ENCODE results near the gene PMEL. TPM values are rescaled to one million over a fixed set of nuclear protein-coding genes. Genes with fewer than 3 reads are reported as not detected.
"Not testable (repeated sequence)": the region's sequence is repeated elsewhere in the genome, so short reads cannot be mapped to it uniquely, and the experiment has no call there.

The PMEL gene
- total and polyA plus RNA-seq, 7 donors: 0.14 to 0.37 (median 0.22) TPM; not detected in 3

DNA sequence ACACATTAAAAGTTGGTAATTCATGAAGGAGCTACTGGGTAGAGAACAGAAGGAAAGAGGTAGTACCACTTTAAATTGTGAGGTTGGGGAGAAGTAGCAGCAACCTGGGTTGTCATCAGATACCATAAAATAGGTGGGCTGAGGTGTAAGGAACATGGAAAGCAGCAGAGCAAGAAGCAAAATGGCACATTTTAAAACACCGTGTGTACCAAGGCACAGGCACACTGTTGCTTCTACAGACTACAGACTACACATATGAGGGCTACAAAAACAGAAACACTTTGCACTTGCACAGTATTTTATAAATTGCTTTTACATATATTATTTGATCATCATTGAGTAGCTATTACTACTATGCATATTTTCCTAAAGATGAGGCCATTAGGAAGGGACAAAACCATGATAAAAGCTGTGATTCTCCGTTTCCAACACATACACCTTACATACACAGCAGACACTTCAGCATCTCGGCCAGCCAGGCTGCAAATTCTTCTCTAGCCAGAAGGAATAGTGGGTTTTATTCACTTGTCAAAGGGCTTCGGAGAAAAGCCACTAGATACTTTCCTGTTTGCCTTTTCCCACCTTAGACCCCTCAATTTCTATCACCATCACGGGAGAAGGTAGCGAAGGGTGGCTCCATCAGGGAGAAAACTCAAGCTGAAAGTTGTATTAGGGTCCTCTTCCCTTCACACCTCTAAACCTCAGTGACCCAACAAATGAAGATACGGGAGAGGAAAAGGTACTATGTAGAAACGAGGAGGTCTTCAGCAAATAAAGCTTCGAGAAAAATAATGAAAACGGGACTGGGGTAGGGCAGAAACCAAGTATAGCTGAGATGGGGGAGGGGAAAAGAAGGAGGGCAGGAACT is 39.7 kb downstream of the PMEL start:
- Histone ChIP-seq H3K9me3 (no peaks in the 10 kb centered on the region), H3K36me3 (ENCODE audit: insufficient read depth in 1 of 2, low read depth in 1 of 2) (peaks cover 0 to 24% of the 10 kb centered on the region in 2 donors), H3K27ac (peak overlapping the region; percentile 93), H3K4me1 (peaks cover 11% of the 10 kb centered on the region), H3K4me3 (peak overlapping the region; percentile 84), H3K27me3 (ENCODE audit: insufficient read depth in 3 of 3, low read length in 2 of 3) (no peaks in the 10 kb centered on the region)
- ATAC-seq (peak in 1 of 4 donors; percentile 21), DNase-seq (no peak)
- TF ChIP-seq, protein P1, sequence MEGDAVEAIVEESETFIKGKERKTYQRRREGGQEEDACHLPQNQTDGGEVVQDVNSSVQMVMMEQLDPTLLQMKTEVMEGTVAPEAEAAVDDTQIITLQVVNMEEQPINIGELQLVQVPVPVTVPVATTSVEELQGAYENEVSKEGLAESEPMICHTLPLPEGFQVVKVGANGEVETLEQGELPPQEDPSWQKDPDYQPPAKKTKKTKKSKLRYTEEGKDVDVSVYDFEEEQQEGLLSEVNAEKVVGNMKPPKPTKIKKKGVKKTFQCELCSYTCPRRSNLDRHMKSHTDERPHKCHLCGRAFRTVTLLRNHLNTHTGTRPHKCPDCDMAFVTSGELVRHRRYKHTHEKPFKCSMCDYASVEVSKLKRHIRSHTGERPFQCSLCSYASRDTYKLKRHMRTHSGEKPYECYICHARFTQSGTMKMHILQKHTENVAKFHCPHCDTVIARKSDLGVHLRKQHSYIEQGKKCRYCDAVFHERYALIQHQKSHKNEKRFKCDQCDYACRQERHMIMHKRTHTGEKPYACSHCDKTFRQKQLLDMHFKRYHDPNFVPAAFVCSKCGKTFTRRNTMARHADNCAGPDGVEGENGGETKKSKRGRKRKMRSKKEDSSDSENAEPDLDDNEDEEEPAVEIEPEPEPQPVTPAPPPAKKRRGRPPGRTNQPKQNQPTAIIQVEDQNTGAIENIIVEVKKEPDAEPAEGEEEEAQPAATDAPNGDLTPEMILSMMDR (IDR thresholded peaks at IDR 0.05): no peak
- WGBS, 3 donors: 11 to 13% (median 11%) methylated on average over 10 of the region's 10 CpGs
- intact Hi-C loops (cut with DNase I): loop anchor here (2.0 to 5.0 kb wide), 3 partner anchors 94 to 109 kb away; partner anchors contain the start of genes DNAJC14 (in 1 of the 2), ORMDL2 (in 1 of the 2) and SARNP (in 1 of the 2)

DNA sequence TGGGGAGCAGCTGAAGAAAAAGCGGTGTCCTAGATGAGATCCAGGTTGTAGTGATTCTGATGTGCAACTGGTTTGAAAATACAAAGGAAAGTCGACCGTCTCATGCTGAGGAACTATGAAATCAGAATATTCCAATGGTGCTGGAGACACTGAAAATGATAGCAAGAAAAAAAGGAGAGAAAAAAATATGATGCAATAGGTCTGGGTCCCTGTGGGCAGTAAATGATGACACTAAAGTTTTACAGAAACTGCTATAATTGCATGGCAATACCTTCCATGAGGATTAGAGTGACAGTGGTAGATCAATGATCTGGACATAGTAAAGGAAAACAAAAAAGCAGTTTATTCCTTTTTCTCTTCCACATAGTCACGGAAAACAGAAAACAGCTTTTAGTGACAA is 40.5 kb downstream of the PMEL start:
- H3K4me3 ChIP-seq: no peak overlapping the region
- peaks cover 0 to 24% of the 10 kb centered on the region in 2 donors for H3K36me3 ChIP-seq (ENCODE audit: insufficient read depth in 1 of 2, low read depth in 1 of 2)
- WGBS, 3 donors: 80 to 89% (median 81%) methylated on average over 4 of the region's 4 CpGs
- H3K9me3 ChIP-seq: no peaks in the 10 kb centered on the region
- H3K27me3 ChIP-seq (ENCODE audit: insufficient read depth in 3 of 3, low read length in 2 of 3): no peaks in the 10 kb centered on the region
- intact Hi-C loops (cut with DNase I): loop anchor here in 1 of 2 donors (5.0 kb wide), 2 partner anchors 93 to 108 kb away; partner anchors contain the start of genes ORMDL2 and SARNP
- DNase-seq: no peak
- peaks cover 6% of the 10 kb centered on the region for H3K4me1 ChIP-seq
- TF ChIP-seq, protein P1 (IDR thresholded peaks at IDR 0.05): no peak
- H3K27ac ChIP-seq: no peak overlapping the region
- no peak for ATAC-seq

DNA sequence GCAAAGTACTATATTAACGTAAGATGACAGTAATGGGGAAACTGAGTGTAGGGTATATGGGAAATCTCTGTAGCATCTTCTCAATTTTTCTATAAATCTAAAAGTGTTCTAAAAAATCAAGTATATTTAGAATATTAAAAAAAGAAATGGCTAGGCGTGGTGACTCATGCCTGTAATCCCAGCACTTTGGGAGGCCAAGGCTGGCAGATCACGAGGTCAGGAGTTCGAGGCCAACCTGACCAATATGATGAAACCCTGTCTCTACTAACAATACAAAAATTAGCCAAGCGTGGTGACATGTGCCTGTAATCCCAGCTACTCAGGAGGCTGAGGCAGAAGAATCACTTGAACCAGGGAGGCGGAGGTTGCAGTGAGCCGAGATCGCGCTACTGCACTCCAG is 42.2 kb downstream of the PMEL start:
- intact Hi-C loops (cut with DNase I); H3K27me3 ChIP-seq (ENCODE audit: insufficient read depth in 3 of 3, low read length in 2 of 3); H3K4me1 ChIP-seq; H3K4me3 ChIP-seq; H3K27ac ChIP-seq; DNase-seq; ATAC-seq; H3K9me3 ChIP-seq: not testable (repeated sequence)
- WGBS, 3 donors: 95 to 96% (median 96%) methylated on average over 9 of the region's 9 CpGs
- H3K36me3 ChIP-seq (ENCODE audit: insufficient read depth in 1 of 2, low read depth in 1 of 2): peaks cover 0 to 24% of the 10 kb centered on the region in 2 donors

DNA sequence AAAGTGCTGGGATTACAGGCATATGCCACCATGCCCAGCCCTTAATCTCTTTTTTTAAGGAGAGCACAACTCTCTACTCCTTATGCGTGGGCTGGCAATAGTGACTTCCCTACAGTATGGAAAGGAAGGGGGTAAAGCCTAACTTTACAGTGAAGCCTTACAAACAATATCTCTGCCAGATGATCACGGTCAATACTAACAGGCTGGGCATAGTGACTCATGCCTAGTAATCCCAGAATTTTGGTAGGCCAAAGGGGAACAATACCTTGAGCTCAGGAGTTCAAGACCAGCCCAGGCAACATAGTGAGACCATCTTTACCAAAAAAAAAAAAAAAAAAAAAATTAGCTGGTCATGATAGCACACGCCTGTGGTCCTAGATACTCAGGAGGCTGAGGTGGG is 43.7 kb downstream of the PMEL start:
- WGBS, 3 donors: 90 to 100% (median 93%) methylated on average over 3 of the region's 3 CpGs
- DNase-seq (no peak), ATAC-seq (no peak)
- no peak overlapping the region for H3K4me3 ChIP-seq
- H3K9me3 ChIP-seq: no peaks in the 10 kb centered on the region
- H3K27me3 ChIP-seq (ENCODE audit: insufficient read depth in 3 of 3, low read length in 2 of 3): no peaks in the 10 kb centered on the region
- H3K27ac ChIP-seq: no peak overlapping the region
- peaks cover 0 to 24% of the 10 kb centered on the region in 2 donors for H3K36me3 ChIP-seq (ENCODE audit: insufficient read depth in 1 of 2, low read depth in 1 of 2)
- intact Hi-C loops (cut with DNase I): no loop called here
- H3K4me1 ChIP-seq: no peaks in the 10 kb centered on the region
- TF ChIP-seq, protein P1 (IDR thresholded peaks at IDR 0.05): no peak

DNA sequence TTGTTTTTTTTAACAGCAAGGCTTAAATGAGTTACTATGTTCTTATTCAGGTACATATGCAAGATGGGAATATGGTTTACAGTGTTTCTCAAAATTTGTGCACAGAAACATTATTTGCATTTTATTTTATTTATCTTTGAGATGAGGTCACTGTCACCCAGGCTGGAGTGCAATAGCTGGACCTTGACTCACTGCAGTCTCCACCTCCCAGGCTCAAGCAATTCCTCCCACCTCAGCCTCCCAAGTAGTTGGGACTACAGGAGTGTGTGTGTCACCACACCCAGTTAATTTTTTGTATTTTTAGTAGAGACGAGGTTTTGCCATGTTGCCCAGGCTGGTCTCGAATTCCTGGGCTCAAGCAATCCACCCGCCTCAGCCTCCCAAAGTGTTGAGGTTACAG is 46.8 kb downstream of the PMEL start:
- H3K27ac ChIP-seq; DNase-seq; H3K4me1 ChIP-seq; H3K27me3 ChIP-seq (ENCODE audit: insufficient read depth in 3 of 3, low read length in 2 of 3); H3K4me3 ChIP-seq; ATAC-seq; intact Hi-C loops (cut with DNase I); H3K9me3 ChIP-seq: not testable (repeated sequence)
- 83 to 89% (median 86%) methylated on average over 3 of the region's 3 CpGs for WGBS, 3 donors
- peaks cover 0 to 29% of the 10 kb centered on the region in 2 donors for H3K36me3 ChIP-seq (ENCODE audit: insufficient read depth in 1 of 2, low read depth in 1 of 2)

Measured in psoas muscle (tissue), 8 donors.